Hypothalamus (tissue), 51 donors: ENCODE measurements around the gene KCND1.

Experiments
- DNase-seq, 51 donors: peaks; one replicate each; lab custom pipeline; 2025; lab: John Stamatoyannopoulos, UW

KCND1 gene

GRCh38 chrX:48975041-48975440 lies 3.4 kb upstream of the KCND1 start:
- no peak for DNase-seq

GRCh38 chrX:48974574-48974973 lies 2.9 kb upstream of the KCND1 start:
- DNase-seq = no peak

- no peak for DNase-seq
Observed at GRCh38 chrX:48974033-48974432, 2.4 kb upstream of the KCND1 start.

- peak in 23 of 51 donors; percentile 0 to 26 (median 4) for DNase-seq
Observed at GRCh38 chrX:48972220-48973164, 848 bp upstream of the KCND1 start.

- DNase-seq = no peak
Observed at GRCh38 chrX:48969471-48969870, 2.2 kb downstream of the KCND1 start.

- no peak for DNase-seq
Observed at GRCh38 chrX:48968377-48968776, 3.3 kb downstream of the KCND1 start.

GRCh38 chrX:48966796-48967579 lies 4.7 kb downstream of the KCND1 start:
- DNase-seq = no peak

- DNase-seq = no peak
Observed at GRCh38 chrX:48965959-48966358, 5.7 kb downstream of the KCND1 start.

GRCh38 chrX:48961585-48962091 lies 10.0 kb downstream of the KCND1 start:
- no peak for DNase-seq

- DNase-seq = no peak
Observed at GRCh38 chrX:48960291-48960690, 11.4 kb downstream of the KCND1 start.

GRCh38 chrX:48958635-48959094 lies 13.0 kb downstream of the KCND1 start:
- peak in 18 of 51 donors; percentile 3 to 49 (median 28) for DNase-seq

GRCh38 chrX:48957827-48958634 lies 13.6 kb downstream of the KCND1 start:
- DNase-seq = peak; percentile 49 to 97 (median 90)

- peak in 45 of 51 donors; percentile 4 to 88 (median 51) for DNase-seq
Observed at GRCh38 chrX:48957477-48957826, 14.2 kb downstream of the KCND1 start, which contains the start of gene OTUD5. Gene OTUD5 (minus strand): TSS chrX:48957607. CDS start chrX:48957570, 37 bp downstream.

- DNase-seq = peak in 3 of 51 donors; percentile 0 to 5 (median 0)
Observed at GRCh38 chrX:48956728-48957414, 14.8 kb downstream of the KCND1 start.

GRCh38 chrX:48948589-48948988 lies 23.1 kb downstream of the KCND1 start:
- no peak for DNase-seq

- peak in 25 of 51 donors; percentile 0 to 45 (median 8) for DNase-seq
Observed at GRCh38 chrX:48945517-48946348, 25.9 kb downstream of the KCND1 start.

- DNase-seq = no peak
Observed at GRCh38 chrX:48942895-48943294, 28.7 kb downstream of the KCND1 start.

GRCh38 chrX:48940404-48940955 lies 31.2 kb downstream of the KCND1 start:
- no peak for DNase-seq
